Spleen (tissue), 7 donors: ENCODE measurements around the gene ARFGEF3.

Experiments used
- CTCF ChIP-seq, 11 experiments: fragments of 200-600 bp in 7 of 11; fragments of 450-650 bp in 4 of 11; sonication (generic) in 4 of 11; IDR thresholded peaks in 8 of 11; conservative IDR thresholded peaks in 3 of 11; 1 replicate in 7 of 11; 2 replicates in 4 of 11; pipeline versions ENCODE4 v1.4.0 to v1.8.0; 2016 to 2021; ENCODE audit warnings: antibody characterized with exemption in 11 of 11, inconsistent platforms in 4 of 11, mild to moderate bottlenecking in 1 of 11
- POLR2A ChIP-seq, 3 donors: fragments of 450-650 bp; IDR thresholded peaks; one replicate each; pipeline ENCODE4 v1.5.1; 2017; ENCODE audit warnings: antibody characterized with exemption in 3 of 3, mild to moderate bottlenecking in 1 of 3
- POLR2AphosphoS5 ChIP-seq, 3 donors: sonication (generic); formaldehyde crosslinking; IDR thresholded peaks; one replicate each; pipeline ENCODE4 v1.5.1; 2017; ENCODE audit warnings: antibody characterized with exemption in 3 of 3
- donor health status: DM: no; HTN: no; CAD: no; lungs with moderate emphysema.
- donor health status: DM: no; HTN: no; CAD: no.
- donor health status: DM: no; HTN: no; CAD: no.

- TF ChIP-seq POLR2A (IDR thresholded peaks at IDR 0.05) (no peak), POLR2AphosphoS5 (IDR thresholded peaks at IDR 0.05) (no peak), CTCF (IDR thresholded peaks at IDR 0.05 in 8 of 11, conservative IDR thresholded peaks at IDR 0.05 in 3 of 11) (no peak)
These were observed 45.1 kb downstream of the ARFGEF3 start for GRCh38 chr6:138206862-138207261.
